Muscle of back (tissue), 11 donors: ENCODE results near the gene GNB3. TPM values are rescaled to one million over a fixed set of nuclear protein-coding genes. Genes with fewer than 3 reads are reported as not detected.
"Not testable (repeated sequence)": the region's sequence is repeated elsewhere in the genome, so short reads cannot be mapped to it uniquely, and the experiment has no call there.

Source experiments
- DNase-seq, 3 donors: peaks; one replicate each; pipeline versions ENCODE4 v3.0.0 to v3.0.0-alpha.2; 2013
- polyA plus RNA-seq, 10 donors: library from polyadenylated mRNA; unstranded; fragments of 120-200 nt; gene quantifications; one replicate each; pipeline ENCODE4 v1.2.1, GENCODE V29; 2013; ENCODE audit not compliant: insufficient read length in 10 of 10

GNB3 gene
- polyA plus RNA-seq, 10 donors: 10.3 to 40.0 (median 26.3) TPM

DNA sequence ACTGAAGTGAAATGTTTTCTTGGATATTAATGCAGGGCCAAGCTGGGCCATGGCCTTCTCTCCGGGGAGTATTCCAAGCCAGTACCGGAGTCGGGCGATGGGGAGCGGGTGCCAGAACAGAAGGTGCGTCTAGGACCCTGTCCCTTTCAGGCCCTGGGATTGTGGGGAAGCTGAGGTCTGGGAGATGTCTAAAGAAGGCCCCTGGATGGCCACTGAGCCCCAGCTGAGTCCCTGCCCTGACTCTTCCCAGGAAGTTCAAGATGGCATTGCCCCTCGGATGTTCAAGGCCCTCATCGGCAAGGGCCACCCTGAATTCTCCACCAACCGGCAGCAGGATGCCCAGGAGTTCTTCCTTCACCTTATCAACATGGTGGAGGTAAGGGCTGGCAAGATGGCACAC is 19.4 kb downstream of the GNB3 start:
- no peak for DNase-seq

DNA sequence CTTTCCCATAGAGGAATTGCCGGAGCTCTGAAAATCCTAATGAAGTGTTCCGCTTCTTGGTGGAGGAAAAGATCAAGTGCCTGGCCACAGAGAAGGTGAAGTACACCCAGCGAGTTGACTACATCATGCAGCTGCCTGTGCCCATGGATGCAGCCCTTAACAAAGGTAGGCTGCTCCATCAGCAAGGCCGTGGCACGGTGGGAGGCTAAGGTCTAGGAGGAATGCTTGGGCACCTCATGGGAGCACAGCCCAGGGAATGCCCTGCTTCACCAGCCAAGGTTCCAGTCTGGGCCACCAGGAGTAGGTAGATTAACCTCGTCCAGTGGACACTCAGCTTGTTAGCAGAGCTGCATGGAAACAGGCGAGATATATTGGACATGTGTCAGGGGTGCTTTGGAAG is 20.2 kb downstream of the GNB3 start:
- no peak for DNase-seq

DNA sequence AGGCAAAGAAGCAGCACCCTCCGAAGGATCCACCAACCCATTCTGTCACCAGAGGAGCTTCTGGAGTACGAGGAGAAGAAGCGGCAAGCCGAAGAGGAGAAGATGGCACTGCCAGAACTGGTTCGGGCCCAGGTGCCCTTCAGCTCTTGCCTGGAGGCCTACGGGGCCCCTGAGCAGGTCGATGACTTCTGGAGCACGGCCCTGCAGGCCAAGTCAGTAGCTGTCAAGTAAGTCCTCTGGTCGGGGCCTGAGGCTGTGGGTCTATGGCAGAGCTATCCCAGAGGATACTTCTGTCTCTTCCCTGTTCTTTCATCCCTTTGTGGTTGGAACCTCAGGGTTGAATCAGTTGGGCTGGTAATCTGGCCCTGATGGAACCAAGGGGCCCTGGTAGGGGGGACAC is 20.7 kb downstream of the GNB3 start:
- no peak for DNase-seq

DNA sequence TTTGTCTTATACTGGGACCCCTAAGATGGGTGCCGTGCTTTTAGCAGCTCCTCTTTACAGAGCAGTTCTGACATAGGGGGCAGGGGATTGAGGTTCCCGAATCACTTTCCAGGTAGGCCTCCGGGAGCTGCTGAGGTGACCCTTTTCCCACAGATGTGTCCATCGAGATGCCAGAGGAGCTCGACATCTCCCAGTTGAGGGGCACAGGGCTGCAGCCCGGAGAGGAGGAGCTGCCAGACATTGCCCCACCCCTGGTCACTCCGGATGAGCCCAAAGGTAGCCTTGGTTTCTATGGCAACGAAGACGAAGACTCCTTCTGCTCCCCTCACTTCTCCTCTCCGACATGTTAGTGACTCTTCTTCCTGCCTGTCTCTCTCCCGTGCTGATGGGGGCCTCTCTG is 22.3 kb downstream of the GNB3 start:
- no peak for DNase-seq

DNA sequence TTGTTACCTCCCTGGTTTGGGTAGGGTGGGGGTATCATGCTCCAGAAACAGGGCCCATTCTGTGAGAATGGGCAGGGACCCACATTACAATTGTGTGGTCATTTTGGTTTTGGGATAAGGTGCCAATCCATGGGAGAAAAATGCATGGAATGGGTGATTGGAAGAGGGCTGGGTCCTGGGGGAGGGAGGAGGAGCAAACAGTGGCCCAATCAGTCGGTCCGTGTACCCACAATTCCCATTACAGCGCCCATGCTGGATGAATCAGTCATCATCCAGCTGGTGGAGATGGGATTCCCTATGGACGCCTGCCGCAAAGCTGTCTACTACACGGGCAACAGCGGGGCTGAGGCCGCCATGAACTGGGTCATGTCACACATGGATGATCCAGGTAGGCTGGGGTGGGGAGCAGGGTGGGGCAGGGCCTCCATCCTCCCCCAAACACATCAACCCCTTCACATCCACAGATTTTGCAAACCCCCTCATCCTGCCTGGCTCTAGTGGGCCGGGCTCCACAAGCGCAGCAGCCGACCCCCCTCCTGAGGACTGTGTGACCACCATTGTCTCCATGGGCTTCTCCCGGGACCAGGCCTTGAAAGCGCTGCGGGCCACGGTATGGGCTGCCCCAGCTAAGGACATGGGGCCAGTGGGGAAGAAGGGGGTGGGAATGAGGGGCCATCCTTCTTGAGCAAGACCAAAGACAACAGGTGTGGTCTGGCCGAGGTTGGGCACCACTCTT is 23.0 kb downstream of the GNB3 start:
- DNase-seq: no peak

DNA sequence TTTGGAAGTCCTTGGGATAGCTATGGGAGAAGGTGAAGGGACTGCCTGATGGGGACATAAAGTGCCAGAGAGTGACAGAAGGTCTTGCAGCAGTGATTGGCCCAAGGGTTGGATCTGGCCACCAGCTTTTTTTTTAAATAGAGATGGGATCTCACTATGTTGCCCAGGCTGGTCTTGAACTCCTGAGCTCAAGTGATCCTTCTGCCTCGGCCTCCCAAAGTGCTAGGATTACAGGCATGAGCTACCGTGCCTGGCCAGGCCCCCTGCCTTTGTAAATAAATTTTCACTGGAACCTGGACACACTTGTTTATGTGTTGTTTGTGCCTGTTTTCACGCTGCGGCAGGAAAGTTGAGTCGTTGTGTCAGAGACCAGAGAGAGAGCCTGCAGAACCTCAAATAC is 24.6 kb downstream of the GNB3 start:
- DNase-seq: not testable (repeated sequence)

DNA sequence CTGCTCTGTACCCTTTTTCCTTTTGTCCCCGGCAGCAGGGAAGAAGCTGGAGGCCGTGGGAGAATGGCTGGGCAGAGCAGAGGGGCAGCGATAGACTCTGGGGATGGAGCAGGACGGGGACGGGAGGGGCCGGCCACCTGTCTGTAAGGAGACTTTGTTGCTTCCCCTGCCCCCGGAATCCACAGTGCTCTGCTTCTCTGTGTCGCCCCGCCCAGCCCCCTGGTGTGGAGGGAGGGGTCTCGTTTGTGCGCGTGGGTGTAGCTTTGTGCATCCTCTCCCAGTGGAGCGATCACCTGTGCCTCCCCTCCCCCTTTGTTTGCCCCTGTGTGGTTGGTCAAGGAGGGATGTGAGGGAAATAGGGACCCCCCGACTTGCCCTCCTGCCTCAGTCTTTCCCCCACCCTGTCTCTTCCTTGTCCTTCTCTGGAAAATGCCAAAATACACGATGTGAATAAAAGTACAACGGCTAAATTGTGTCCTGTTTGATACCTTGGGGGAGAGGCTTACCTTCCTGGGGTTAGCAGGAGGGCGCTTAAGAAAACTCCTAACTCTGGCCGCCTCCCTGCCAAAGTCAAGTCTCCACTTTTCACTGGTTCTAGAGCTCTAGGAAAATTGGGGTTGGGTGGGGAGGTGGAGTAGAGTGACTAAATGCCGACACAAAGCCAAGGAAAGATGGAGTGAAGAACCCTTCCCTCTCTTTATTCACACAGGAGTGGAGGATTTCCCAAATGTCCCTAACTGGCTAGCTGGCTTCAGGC is 25.6 kb downstream of the GNB3 start:
- DNase-seq: no peak

DNA sequence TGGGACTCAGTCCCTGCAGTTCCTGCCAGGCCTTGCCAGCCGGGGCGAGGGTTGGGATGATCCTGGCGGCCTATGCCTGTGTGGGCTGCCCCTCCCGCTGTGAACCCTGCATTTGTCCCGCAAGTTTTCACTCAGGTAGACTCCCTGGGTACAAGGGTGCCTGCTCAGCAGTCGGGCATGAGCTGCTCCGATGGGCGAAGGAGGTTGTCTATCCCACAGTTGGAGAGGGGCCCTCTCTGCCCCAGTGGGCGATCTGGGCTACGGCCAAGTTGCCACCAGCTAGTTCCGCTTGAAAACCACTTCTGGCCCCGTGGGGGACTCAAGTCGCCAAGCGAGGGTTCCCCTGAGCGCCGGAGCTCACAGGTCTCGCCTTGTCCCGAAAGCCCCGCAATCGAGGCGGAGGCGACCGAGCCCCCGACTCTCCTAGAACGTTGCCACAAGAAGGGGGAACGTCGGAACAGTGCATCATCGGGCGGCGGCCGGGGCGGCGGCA is 26.2 kb downstream of the GNB3 start:
- DNase-seq: no peak

DNA sequence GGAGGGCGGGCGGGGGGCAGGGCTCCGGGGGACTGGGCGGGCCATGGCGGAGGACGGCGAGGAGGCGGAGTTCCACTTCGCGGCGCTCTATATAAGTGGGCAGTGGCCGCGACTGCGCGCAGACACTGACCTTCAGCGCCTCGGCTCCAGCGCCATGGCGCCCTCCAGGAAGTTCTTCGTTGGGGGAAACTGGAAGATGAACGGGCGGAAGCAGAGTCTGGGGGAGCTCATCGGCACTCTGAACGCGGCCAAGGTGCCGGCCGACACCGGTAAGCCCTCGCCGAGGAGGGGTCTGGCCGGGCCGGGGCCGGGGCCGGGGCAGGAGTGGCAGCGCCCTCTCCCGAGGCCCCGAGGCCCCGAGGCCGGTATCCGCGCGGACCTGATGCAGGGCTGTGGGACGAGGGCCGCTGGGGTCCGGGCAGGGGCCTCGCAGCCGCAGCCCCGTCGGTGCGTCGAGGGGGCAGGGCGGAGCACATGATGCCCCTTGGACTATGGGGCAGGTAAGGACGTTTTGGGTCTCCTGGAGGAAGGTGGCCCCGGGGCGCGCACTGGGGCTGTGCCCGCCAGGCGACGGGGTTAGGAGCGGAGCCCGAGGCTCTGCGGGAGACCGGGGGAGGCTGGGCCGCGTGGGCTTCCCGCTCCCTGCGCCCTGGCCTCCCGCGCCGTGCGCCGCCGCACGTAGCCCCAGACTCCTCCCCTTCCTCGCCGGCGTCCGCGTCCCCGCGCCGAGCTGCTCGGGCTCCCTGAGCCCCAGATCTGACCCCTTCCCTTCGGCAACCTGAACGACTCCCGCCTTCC is 26.9 kb downstream of the GNB3 start, which contains the start of gene TPI1:
Gene TPI1 (plus strand): TSS at position 119 of the 798 bp plus-strand sequence. CDS start 36 bp downstream, at position 155.
- DNase-seq: peak; percentile 79 to 93 (median 89)

DNA sequence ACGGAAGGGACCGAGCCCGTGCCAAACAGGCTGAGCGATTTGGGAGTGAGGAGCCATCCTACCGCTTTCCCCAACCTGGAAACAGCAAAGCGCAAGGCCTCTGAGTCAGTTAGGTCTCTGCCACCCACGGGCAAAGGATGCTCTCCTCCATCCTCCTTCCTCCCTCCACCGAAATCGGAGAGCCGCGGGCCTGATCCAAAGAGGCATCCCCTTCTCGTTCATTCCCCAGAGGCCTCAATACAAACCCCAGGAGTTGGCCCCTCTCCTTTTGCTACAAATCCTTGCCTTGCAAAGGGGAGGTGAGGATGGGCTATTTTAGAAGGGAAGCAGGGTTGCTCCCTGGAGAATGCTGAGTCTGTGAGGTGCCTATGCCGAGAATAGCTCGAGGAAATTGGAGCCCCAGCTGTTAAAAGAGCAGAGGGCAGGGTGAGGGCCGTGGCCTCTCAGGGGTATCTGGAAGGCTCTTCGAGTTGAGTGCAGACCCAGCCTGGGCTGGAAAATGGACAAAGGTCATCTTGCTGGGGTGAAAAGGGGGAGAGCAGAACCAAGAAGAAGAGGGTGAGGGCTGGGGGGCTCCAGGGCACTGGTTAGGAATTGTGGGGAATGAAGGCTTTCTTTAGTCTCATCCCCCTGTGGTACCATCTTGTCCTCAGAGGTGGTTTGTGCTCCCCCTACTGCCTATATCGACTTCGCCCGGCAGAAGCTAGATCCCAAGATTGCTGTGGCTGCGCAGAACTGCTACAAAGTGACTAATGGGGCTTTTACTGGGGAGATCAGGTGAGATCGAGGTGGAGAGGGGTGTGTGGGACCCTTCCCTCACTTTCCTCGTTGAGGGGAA is 27.7 kb downstream of the GNB3 start:
- peak in 2 of 3 donors; percentile 27 to 57 for DNase-seq

DNA sequence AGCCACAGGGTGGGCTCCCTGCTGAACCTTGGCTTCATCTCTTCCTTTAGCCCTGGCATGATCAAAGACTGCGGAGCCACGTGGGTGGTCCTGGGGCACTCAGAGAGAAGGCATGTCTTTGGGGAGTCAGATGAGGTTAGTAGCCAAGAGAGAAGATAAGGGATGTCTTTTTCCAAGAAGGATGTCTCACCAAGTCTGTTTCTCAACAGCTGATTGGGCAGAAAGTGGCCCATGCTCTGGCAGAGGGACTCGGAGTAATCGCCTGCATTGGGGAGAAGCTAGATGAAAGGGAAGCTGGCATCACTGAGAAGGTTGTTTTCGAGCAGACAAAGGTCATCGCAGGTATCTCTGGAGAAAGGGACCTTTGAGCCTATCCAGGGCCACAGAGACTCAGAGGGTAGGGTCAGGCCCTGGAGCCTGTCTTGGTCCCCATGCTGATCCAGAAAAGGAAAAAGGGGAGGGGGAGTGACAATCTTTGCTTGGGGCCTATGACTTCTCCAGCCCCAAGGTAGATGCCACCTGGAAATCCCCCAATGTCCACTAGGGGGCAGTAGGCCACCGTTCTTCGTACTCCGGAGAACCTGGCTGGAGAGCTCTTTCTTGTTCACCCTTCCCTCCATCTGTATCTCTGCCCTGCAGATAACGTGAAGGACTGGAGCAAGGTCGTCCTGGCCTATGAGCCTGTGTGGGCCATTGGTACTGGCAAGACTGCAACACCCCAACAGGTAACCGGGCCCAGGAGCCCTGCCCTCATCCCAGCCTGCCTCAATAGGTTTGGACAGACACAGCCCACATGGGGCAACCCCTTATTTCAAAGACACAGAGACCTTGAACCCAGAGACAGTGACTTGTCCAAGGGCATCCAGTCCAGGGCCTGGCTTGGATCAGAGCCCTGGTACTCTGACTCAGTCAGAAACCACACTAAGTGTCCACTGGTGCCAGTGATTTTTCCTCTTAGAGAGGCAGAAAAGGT is 28.6 kb downstream of the GNB3 start:
- peak in 2 of 3 donors; percentile 84 to 87 for DNase-seq

DNA sequence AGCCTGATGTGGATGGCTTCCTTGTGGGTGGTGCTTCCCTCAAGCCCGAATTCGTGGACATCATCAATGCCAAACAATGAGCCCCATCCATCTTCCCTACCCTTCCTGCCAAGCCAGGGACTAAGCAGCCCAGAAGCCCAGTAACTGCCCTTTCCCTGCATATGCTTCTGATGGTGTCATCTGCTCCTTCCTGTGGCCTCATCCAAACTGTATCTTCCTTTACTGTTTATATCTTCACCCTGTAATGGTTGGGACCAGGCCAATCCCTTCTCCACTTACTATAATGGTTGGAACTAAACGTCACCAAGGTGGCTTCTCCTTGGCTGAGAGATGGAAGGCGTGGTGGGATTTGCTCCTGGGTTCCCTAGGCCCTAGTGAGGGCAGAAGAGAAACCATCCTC is 29.6 kb downstream of the GNB3 start:
- not testable (repeated sequence) for DNase-seq

DNA sequence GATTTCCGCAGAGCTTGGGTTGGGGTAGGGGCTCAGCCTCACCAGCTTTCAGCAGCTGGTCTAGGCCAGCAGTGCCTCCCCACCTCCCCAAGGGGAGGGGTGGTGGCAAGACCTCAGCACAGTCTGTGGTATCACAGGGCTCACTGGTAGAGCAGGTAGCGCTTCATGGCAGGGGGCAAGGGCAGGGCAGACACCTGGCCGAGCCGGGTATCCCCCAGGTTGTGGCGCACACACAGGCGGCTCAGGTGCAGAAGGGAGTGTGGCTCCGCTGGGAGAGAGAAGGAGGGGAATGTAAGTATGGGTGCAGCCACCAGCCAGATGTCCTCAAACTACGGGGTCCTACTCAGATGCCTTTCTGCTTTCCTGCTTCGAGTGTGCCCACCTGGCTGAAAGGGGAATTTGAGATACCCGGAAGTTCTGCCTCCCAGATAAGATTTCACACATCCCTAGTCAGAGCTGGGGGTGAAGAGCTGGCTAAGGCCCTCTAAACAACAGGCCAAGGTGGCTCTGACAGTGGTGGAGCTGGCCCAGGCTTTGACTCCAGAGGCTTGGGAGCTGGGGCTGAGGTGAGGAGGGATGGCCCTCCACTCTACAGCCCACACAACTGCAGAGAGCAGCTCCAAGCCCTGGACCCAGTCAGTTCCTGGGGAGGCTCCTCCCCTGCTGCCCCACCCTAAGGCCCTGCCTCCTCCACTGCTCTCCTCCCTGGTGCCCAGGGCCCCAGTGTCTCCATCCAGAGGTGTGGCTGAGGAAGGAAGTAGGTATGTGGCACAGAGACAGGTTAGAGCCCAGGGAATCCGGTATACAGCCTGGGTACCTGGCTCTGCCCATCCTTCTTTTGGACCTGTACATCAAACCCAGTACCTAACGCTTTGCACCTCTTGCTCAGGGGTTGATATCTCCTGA is 30.6 kb downstream of the GNB3 start:
- DNase-seq: no peak

DNA sequence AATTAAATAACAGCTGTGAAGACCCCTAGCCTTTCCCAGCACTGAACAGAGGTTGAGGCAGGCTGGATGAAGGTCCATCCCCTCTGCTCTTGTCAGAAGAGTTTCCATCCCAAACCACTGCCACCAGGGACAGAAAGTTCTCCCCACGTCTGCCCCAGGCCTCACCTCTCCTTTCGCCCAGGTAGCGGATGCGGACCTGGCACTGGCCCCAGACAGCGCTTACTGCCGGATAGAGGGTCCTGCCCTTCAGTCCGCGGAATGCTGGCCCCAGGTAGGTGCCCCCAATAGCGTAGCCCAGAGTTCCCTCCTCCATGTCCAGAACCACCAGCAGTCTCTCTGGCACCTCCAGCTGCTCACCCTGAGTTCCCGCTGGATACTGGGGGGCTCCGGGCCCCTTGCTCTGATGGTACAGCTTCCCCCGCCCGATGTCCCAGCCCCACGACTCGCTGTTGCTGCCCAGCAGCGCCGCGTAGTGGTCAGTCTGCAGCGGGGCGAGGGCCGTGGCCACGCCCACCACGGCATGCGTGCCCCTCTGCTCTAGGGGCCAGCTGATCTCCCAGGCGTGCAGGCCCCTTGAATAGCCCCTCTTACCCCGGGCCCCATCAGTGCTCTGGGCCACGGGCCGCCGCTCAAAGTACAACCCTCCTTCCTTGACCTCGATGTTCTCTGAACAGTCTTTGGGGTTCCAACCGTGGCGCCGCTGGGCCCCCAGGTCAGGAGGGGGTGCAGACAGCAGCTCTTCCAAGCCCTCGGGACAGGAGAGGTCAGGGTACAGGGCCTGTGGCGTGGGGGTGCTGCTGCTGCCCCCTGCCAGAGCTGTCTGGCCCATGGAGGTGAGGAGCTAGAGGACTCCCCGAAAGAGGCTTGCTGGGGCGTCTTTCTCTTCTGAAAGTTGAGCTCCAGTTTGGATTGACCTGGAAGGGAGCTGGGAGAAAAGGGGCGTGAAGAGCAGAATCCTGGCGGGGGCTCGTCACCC is 31.6 kb downstream of the GNB3 start:
- DNase-seq: peak; percentile 84 to 94 (median 90)

DNA sequence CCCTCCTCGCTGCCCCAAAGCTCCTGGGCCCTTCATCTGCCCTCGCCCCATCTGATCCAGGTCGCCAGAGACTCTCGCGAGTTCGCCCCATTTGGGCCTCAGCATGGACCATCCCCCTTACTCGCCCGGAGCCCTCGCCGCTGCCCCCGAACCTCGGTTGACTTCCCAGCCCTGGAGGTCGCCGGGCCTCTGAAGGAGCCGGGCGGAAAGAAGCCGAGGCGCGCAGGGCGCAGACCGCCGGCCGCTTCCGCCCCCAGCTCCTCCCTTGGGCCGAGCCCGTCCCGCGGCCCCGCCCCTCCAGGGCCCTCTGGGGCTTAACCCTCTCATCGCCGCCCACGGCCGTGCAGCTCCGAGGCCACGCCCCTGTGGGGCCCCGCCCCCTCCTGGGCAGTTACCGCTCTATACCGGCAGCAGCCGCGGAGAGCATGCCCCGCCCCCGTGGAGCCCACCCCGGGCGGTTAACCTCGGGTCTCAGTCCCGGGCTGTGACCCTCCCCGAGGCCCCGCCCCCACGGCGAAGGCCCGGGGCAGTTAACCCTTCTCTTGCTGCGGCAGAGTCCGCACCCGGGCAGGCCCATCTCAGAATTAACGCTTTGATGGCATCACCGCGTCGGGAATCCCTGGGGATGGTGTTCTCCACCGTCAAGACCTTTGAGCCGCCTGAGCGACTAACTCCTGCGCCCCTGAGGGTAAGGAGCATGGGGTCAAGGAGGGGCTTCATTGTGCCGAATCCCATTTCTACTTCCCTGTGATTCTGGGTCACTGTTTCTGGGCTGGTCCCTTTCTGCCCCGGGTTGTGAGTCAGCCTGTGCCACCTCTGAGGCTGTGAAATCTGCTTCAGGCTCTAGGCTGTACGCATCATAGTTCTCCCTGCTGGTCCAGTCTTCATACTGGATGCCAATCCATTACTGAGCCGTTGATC is 32.6 kb downstream of the GNB3 start, which contains the start of gene SPSB2:
Gene SPSB2 (minus strand): TSS at position 210 of the 921 bp plus-strand sequence. CDS start 402 bp downstream, outside the sequence.
- peak; percentile 93 to 98 (median 97) for DNase-seq

DNA sequence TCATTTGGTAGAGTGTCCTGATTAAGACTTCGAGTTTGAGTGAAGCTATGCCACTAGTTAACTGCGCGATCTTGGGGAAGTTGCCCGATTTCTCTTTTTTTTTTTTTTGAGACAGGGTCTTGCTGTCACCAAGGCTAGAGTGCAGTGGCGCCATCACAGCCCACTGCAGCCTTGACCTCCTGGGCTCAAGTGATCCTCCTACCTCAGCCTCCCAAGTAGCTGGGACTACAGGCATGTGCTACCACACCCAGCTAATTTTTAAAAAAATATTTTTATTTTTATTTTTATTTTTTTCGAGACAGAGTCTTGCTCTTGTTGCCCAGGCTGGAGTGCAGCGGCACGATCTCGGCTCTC is 33.3 kb downstream of the GNB3 start:
- DNase-seq: not testable (repeated sequence)
